Measurements from ENCODE around the gene LSS.
A peak's percentile ranks its signal among the peaks of the same experiment; 100 is the strongest.

Gene LSS

DNA sequence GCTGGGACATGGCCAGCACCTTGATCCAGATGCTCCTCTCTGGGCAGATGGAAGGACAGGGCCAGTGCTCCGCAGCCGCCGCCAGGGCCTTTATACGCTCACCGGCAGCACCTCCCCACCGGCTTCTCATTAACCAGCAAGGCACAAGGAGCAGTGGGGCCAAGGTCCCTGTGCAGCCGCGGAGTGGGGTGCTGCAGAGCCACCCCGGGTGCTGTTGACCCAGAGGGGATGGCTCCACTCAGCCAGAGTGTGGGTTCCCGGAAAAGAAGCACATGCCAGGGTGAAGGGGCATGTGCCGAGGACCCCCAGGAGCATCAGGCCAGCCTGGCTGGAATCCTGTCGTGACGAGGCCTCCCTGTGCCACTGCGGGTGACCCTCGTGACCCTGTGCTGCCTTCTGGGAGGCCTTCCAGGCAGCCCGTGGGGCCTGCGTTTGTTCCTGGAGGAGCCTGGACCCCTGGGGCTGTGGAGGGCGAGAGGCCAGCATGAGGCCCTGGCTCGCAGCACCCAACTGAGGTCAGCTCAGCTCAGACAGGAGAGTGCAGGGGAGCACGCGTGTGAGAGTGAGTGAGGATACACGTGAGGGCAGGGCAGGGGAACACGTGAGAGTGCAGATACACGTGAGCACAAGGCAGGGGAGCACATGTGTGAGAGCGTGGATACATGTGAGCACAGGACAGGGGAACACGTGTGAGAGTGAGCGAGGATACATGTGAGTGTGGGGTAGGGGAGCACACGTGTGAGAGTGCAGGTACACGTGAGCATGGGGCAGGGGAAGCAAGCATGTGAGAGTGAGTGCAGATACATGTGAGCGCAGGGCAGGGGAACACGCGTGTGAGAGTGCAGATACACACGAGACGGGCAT lies 72.8 kb downstream of the LSS start, which contains the start of gene FTCD:
Gene FTCD (minus strand): TSS at position 66 of the 864 bp plus-strand sequence. CDS start 56 bp downstream, at position 10.
- H3K4me3 ChIP-seq (ENCODE audit: control insufficient read depth, low read depth, low read length) = no peak within 1 kb of the TSS
- DNase-seq (ENCODE audit: low read depth) = no peak
- TF ChIP-seq, protein P1, sequence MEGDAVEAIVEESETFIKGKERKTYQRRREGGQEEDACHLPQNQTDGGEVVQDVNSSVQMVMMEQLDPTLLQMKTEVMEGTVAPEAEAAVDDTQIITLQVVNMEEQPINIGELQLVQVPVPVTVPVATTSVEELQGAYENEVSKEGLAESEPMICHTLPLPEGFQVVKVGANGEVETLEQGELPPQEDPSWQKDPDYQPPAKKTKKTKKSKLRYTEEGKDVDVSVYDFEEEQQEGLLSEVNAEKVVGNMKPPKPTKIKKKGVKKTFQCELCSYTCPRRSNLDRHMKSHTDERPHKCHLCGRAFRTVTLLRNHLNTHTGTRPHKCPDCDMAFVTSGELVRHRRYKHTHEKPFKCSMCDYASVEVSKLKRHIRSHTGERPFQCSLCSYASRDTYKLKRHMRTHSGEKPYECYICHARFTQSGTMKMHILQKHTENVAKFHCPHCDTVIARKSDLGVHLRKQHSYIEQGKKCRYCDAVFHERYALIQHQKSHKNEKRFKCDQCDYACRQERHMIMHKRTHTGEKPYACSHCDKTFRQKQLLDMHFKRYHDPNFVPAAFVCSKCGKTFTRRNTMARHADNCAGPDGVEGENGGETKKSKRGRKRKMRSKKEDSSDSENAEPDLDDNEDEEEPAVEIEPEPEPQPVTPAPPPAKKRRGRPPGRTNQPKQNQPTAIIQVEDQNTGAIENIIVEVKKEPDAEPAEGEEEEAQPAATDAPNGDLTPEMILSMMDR (IDR thresholded peaks at IDR 0.05; ENCODE audit: control insufficient read depth, insufficient read depth, low read depth, low read length, missing control alignments) = no peak

DNA sequence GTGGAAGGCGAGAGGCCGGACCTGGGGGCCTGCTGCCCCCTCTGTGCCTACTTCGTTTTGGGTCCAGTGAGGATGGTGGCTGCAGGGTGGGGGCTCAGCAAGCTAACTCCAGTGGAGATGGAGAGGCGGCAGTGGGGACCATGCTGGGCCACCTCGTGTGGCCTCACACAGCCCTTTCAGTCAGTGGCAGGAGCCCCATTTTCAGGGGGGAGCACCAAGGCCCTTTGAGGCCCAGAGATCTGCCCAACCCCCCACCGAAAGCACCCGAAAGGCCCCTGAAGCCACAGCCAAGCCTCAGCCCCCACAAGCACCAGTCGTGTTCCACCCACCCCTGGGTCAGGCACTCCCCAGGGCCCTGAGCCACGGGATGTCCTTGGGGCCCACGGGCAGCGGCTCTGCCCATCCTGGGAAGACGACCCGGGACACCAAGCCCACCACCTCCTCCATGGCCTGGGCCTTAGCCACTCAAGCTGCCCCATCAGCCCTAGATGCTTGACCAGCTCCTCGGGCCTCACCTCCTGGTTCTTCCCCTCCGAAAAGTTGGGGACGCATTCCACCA lies 73.5 kb downstream of the LSS start:
- TF ChIP-seq, protein P1 (IDR thresholded peaks at IDR 0.05; ENCODE audit: control insufficient read depth, insufficient read depth, low read depth, low read length, missing control alignments) = no peak
- no peak overlapping the region for H3K4me3 ChIP-seq (ENCODE audit: control insufficient read depth, low read depth, low read length)
- no peak for DNase-seq (ENCODE audit: low read depth)

DNA sequence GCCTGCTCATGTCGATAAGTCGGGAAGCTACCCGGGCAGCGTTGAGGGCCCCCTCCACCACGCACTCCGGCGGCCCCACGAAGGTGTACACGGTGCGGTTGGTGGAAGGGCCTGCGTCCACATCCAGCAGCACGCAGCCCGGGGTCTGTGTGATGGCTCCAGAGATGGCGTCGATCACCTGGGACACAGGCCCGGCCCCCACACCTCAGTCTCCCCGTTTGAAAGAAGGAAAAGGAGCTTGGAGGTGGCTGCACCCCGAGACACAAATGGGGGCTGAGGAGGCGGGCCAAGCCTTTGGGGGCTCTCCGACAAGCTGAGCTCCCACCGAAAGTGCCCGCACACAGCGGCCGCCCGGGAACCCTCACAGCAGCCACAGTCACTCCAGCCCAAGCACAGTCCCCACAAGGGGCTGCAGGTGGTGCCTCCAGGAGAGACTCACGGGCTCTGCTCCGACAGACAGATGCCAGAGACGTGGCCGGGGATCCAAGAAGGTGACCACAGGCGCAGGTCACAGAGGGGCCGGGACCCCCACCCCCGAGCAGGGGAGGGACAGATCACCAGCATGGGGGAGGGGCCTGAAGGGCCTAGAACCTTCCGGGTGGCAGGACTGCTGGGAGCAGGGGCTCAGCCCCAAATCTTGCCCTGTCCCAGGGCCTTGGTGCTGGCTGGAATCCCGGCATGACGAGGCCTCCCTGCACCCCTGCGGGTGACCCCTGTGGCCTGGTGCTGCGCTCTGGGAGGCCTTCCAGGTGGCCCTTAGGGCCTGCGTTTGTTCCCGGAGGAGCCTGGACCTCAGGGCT lies 74.2 kb downstream of the LSS start:
- no peak overlapping the region for H3K4me3 ChIP-seq (ENCODE audit: control insufficient read depth, low read depth, low read length)
- no peak for DNase-seq (ENCODE audit: low read depth)
- TF ChIP-seq, protein P1 (IDR thresholded peaks at IDR 0.05; ENCODE audit: control insufficient read depth, insufficient read depth, low read depth, low read length, missing control alignments) = no peak

DNA sequence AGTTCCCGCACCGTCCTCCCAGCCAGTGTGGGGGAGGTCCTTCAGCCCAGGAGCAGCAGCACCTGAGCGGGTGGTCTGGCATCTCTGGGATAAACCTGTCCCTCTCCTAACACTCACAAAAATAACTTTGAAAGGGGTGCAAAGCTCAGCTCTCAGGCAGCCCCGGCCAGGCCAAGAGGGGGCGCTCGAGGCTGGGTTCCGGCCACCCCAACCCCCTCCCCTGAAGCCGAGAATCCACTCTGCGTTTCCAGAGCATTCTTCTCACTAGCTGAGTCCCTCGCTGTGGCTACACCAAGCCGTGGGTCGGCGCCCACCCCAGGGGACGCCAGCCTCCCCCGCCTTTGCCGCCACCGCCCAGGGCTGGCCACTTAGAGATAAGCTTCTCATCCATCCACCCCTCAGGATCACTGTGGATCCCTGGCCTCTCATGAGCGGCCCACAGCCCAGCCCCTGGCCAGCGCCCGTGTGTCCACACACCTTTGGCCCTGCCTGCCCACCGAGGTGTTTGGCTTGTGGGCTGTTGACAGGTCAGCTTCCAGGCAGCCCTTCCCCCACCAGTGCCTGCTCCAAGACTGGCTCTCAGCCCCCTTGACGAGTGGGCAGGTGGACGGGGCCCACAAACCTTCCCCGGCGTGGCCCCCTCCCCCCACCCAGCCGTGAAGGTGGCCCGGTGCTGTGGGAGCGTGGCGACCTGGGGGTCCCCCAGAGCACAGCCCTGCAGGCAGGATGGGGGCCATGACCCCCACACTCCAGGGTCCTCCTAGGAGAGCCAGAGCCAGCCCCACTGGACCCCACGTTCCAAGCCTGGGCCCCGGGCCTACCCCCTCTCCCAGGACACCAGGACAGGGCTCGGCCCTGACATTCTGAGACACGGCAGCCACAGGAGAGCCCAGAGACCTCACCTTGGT lies 75.1 kb downstream of the LSS start:
- no peak for DNase-seq (ENCODE audit: low read depth)
- H3K4me3 ChIP-seq (ENCODE audit: control insufficient read depth, low read depth, low read length) = peak overlapping the region; percentile 10
- TF ChIP-seq, protein P1 (IDR thresholded peaks at IDR 0.05; ENCODE audit: control insufficient read depth, insufficient read depth, low read depth, low read length, missing control alignments) = peak; percentile 87

DNA sequence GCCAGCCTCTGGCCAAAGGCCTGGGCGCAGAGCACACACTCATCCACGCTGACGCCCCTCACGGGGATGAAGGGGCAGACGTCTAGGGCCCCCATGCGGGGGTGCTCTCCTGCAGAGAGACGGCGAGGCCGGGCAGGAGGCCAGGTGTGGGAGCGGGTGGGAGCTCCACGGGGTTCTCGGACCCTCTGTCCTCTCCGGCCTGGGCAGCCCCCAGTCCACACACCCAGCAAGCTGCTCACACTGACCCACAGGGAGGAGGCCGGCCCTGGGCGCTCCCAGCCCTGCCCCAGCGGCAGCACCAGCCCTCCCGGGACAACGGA lies 75.7 kb downstream of the LSS start:
- TF ChIP-seq, protein P1 (IDR thresholded peaks at IDR 0.05; ENCODE audit: control insufficient read depth, insufficient read depth, low read depth, low read length, missing control alignments) = no peak
- no peak overlapping the region for H3K4me3 ChIP-seq (ENCODE audit: control insufficient read depth, low read depth, low read length)
- DNase-seq (ENCODE audit: low read depth) = no peak

Data from AG09309 (cell line).